DMS153 (cell line): ENCODE results near the gene ABHD11.
"Not testable (repeated sequence)": the region's sequence is repeated elsewhere in the genome, so short reads cannot be mapped to it uniquely, and the experiment has no call there.

Experiments used
- DNase-seq: peaks from one replicate; lab custom pipeline; 2025; lab: John Stamatoyannopoulos, UW

Gene ABHD11

DNA sequence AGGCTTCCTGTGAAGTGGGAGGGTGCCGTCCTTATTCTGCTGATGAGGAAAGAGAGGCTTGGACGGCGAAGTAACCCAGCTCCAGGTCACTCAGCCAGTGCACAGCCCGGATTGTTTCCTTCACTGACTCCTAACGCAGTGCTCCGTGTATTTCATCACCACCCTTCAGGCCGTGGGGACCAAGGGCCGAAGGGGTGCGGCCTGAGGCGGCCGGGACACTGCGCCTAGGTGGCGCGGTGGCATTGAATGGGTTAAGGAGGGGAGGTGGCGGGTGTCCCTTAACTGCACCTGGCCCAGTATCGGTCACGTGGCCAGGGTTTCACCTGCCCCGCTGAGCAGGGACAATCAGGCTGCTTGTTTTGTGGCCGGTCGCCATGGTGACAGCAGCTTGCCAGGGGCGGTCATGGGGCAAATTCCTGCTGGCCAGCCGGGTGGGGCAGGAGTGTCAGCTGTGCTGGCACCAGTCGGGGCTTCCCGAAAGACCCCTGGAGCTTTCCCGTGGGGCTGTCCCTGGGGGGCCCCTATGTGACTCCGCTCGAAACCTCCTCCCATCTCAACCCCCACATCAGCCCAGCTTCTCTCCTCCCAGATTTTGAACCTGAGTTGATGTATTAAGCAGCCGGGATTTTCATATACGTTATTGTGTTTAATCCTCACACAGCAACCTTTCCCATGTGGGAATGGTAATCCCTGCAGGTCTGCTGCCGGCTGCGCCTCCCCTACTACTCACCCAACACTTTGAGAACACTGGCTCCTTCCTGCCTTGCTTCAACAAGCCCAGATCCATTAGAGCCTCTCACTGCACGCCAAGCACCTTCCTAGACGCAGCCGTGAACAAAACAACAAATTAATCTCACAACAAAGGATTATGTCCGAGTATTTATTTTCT is 4.4 kb upstream of the ABHD11 start:
- peak; percentile 98 for DNase-seq

DNA sequence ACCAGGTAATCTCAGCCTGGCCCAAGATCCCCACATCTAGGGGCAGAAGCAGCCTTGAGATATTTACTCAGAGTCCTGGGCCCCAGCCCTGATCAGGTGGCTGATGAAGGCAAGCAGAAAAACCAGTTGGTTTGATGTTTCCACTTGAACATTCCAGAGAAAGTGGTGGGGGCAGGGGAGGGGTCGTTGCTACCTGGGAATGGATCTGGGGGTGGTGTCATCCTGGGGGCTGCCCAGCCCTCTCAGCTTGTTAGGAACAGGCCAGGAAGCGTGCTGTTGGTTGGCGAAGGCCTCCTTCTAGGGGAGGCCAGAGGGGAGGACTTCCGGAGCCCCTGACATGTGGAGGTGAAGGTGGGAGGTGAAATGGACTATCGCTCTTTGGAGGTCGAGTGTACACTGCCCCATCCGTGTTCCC is 3.7 kb upstream of the ABHD11 start:
- peak; percentile 76 for DNase-seq

DNA sequence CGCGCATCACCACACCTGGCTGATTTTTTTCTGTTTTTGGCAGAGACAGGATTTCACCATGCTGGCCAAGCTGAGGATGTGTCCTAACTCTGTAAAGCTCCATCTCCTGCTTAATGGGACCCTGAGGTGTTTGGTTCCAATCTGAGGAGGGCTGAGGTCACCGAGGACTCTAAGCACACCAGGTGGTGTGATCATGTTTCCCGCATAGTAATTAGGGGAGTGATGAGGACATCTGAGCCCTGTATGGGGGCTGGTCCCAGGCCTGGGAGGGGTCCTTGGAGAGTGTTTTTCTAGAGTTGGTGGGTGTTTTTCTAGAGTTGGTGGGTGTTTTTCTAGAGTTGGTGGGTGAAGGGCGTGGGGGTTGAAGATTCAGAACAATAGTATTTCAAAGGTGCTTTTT is 3.0 kb upstream of the ABHD11 start:
- peak; percentile 81 for DNase-seq

DNA sequence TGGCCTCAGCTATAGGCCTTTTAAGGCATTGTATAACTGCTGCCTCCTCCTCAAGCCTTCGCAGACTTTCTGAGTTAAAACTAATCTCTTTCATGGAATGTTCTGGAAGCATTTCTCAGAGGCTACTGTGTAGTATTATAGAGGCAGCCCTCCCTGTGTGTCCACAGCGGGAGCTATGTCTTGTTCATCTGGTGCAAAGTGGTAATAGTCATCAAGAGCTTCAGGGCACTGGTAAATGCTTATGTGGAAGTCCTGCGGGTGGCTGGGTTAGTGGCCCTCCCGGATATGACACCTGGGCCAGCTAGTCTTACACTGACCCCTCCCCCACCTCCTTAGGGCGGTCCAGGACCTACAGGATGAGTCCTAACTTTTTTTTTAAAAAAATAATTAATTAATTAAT is 2.2 kb upstream of the ABHD11 start:
- DNase-seq, result peak; percentile 34

DNA sequence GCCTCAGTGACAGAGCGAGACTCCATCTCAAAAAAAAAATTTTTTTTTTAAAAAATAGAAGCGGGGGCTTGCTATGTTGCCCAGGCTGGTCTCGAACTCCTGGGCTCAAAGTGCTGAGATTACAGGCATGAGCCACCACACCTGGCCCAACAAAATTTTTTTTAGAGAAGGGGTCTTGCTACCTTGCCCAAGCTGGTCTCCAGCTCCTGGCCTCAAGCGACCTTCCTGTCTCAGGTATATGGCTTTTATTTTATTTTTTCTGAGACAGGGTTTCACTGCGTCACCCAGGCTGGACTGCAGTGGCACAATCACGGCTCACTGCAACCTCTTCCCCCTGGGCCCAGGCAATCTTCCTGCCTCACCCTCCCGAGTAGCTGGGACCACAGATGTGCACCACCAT is 1.6 kb upstream of the ABHD11 start:
- DNase-seq, result no peak

DNA sequence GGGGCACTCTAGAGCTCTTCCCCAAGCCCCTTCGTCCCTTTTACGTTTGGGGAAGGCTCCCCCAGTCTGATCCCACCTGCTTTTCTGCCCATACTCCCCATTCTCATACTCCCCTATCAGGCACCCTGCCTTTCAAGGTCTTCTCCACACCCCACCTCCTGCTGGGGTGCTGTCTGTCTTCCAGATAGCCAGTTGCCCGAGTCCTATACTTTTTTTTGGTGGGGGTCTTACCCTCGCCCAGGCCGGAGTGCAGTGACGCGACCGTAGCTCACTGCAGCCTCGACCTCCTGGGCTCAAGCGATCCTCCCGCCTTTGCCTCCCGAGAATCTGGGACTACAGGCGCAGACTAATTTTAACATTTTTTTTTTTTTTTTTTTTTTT is 775 bp upstream of the ABHD11 start:
- no peak for DNase-seq

DNA sequence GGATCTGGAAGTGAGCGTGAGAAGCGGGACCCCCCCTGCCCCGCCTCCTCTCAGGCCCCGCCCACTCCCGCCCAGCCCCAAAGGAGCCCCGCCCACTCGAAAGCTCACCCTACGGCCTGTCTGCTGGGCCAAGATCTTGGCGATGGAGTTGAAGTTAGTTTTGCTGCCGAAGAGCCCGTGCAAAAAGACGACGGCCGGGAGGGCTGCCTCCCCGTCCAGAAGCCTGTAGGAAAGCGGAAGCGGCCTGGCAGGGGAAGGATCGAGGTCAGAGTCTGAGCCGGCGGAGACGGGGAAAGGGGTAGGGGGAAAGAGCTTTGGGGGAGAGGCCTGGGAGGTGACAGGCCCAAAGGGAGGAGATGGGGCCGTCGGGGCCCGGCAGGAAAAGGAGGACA is 386 bp downstream of the ABHD11 start:
- no peak for DNase-seq

DNA sequence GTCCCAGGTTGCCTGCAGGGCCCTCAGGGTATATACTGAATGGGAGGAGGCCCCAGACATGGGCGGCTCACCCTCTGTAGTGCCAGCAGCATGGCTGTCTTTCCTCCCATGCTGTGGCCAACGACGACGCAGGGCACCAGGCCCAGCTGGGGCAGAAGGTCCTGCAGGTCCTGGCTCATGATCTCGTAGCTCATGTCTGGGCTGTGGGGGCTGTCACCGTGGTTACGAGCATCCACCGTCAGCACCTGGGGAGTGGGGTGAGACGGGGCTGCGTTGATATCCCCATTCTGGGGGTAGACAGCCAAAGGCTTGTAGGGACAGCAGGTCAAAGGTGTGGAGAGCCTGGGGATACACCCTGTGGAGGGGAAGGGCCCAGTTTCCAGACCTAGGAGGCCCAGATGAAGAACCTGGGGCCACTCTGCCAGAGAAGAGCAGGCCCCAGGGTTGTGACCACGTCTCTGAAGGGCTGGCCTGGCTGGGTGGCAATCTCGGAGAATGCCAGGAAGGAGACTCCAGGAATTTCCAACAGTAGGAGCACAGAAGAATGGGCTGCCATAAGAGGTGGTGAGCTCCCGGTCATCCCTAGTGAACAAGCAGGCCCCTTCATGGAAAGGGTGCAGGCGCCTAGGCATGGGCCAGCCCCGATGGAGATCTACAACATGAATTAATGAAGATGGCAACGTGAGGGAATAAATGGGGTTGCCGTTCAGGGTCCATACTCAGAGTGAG is 947 bp downstream of the ABHD11 start:
- no peak for DNase-seq

DNA sequence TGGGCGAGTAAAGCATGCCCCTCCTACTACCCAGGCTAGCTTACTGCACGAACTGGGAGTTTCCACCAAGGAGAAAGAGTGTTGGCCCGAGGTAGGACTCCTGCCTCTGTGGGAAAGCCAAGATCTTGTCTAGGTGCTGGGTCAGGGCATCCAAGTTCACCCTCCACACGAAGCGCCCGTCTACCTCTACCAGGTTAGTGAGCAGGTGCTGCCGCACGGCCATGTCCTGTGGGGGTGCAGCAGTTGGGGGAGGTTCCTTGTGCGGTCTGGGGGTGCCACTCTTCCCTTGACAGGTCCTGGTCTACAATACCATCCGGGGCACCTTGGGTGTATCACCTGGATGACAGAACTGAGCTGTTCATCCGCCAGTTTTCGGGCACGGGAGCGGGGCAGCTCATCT is 1.7 kb downstream of the ABHD11 start:
- DNase-seq, result no peak

DNA sequence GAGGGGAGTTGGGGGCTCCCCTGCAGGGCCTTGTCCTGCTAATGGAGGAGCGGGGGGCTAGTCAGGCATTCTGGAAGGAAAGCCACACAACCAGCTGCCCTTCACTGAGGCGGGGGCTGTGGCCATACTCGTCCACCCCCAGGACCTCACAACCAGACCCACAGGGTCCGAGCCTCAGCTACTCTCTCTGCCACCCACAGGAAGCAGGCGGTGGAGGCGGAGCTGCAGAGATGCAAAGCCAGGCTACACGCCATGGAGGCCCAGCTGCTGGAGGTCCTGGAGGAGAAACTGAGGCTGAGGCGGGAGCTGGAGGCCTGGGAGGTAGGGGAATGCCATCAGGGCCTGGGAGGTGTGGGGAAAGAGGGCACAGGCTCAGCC is 3.1 kb downstream of the ABHD11 start:
- DNase-seq, result no peak

DNA sequence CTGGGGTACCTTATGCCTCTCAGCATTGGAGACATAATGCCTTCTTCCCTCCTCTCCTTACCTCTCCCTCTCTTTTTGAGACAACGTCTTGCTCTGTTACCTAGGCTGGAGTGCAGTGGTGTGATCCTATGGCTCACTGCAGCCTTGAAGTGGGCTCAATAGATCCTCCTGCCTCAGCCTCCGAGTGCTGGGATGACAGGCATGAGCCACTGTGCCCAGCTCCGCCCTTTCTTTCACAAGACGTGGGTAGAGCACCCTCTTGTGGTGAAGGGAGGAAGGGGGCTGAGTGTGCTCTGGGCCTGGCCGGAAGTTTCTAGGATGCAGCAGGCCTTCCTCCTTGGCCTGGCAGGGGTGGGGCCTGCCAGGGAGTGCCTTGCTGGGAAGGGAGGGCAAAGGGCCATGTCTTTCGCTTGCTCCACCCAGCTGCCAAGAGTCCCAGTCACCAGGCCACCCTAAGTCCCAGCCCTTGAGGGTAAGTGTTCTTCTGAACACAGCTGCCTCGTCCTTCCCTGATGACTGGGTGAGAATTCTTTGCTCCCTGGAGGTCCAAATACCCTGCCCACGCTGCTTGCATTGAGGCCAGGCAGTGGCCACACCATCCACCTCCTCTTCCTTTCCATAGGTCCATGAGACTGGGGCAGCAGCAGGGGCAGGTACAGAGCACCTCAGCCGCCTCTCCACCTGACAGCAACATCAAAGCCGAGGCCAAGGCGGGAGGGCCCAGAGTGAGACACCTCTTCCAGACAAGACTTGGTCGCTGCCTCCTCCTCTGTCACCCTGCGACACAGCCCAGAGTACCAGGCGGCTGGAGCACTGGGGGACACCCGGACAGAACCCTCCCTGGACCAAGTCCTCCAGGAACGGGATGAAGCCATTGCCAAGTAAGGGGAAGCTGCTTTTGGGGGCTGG is 3.7 kb downstream of the ABHD11 start:
- DNase-seq, result peak; percentile 90

DNA sequence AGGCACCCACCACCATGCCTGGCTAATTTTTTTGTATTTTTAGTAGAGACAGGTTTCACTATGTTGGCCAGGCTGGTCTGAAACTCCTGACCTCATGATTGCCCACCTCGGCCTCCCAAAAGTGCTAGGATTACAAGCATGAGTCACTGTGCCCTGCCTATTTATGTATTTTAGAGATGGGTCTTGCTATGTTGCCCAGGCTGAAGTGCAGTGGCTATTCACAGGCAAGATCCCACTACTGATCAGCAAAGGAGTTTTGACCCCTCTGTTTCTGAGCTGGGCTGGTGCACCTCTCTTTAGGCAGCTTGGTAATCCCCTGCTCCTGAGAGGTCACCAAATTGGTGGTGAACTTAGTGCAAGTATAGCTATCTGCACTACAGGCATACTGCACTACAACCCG is 6.2 kb downstream of the ABHD11 start:
- no peak for DNase-seq

DNA sequence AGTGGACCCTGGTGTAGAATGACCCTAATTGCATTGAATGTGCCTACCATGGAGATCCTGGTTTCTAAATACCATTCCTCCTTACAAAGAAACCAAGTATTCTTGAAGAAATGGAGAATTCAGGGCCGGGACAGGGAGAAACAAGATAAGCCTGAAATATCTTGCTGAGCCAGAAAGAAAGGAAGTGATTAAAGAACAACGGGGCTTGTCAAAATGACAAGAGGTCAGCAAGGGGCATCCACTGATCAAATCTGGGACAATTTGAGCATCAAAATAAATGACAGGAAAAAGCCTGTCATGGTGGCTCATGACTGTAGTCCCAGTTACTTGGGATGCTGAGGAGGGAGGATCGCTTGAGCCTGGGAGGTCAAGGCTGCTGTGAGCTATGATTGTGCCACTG is 8.1 kb downstream of the ABHD11 start:
- DNase-seq, result no peak

DNA sequence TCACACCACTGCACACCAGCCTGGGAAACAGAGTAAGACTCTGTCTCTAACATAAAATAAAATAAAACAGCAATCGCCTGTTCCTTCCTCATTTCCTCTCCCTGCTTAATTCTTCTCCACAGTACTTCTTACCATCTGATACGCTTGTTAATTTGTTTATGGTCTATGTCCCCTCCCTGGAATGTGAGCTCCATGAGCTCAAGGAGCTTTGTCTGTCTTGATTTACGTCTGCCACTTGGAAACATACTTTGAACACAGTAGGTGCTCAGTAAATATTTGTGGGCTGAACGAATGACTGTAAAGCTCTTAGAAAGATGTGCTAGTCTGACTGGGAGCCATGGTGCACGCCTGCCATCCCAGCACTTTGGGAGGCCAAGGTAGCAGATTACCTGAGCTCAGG is 10.1 kb downstream of the ABHD11 start:
- DNase-seq, result no peak

DNA sequence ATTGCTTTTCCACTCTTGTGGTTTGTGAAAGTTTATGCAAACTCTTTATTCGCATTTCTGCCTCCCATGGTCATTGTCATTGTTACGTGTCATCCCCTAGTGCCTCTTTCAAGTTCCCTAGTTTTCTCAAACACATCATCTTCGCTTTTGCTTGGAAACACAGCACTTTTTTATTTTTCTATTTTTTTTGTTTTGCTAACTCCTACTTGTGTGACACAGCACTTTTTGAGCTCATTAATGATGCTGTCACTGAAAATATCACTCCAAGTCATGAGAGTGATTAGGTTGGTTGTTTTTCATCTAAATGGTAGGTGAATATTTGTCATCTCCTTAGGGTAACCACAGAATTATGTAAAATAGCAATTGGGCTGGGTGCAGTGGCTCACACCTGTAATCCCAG is 10.7 kb downstream of the ABHD11 start:
- no peak for DNase-seq

DNA sequence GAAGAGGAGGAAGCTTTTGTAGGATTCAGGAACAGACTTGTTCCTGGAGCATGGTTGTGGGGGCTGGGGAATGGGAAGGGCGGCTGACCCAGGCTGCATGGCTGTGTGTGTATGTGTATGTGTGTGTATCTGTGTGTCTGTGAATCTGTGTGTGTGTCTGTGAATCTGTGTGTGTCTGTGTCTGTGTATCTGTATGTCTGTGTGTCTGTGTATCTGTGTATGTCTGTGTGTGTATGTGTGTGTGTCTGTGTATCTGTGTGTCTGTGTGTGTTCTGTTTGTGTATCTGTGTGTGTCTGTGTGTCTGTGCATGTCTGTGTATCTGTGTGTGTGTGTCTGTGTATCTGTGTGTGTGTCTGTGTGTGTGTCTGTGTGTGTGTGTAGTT is 12.5 kb downstream of the ABHD11 start:
- DNase-seq, result no peak

DNA sequence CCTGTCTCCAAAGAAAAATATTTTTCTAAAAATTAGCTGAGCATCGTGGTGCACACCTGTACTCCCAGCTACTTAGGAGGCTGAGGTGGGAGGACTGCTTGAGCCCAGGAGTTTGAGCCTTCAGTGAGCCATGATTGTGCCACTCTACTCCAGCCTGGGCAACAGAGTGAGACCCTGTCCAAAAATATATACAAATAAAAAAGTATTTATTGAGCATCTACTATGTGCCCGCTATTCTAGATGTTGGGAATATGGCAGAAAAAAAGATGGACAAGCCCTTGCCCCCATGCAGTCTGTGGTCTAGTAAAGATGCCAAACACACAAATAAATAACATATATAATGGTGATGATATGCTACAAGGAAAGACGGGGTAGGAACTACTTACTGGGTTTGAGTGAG is 14.8 kb downstream of the ABHD11 start:
- no peak for DNase-seq

DNA sequence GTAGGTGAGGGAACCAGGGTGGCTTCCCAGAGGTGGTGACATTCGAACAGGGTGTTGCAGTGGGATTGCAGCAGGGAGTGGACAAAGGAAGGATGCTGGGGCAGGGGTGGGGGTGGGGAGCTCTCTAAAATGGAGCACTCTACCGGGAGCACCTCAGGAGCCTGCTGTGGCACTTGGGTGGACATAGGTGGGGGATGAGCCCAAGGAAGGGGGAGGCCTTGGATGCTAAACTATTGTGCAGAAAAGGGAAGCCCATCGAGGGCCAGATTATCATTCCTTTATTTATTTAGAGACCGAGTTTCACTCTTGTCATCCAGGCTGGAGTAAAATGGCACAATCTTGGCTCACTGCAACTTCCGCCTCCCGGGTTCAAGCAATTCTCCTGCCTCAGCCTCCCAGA is 15.8 kb downstream of the ABHD11 start:
- no peak for DNase-seq

DNA sequence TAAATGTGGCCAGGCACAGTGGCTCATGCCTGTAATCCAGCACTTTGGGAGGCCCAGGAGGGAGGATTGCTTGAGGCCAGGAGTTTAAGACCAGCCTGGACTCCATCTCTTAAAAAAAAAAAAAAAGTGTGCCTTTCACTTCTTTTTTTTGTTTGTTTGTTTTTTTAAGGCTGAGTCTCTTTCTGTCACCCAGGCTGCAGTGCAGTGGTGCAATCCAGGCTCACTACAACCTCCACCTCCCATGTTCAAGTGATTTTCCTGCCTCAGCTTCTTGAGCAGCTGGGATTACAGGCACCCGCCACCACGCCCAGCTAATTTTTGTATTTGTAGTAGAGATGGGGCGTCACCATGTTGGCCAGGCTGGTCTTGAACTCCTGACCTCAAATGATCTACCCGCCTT is 16.4 kb downstream of the ABHD11 start:
- not testable (repeated sequence) for DNase-seq

DNA sequence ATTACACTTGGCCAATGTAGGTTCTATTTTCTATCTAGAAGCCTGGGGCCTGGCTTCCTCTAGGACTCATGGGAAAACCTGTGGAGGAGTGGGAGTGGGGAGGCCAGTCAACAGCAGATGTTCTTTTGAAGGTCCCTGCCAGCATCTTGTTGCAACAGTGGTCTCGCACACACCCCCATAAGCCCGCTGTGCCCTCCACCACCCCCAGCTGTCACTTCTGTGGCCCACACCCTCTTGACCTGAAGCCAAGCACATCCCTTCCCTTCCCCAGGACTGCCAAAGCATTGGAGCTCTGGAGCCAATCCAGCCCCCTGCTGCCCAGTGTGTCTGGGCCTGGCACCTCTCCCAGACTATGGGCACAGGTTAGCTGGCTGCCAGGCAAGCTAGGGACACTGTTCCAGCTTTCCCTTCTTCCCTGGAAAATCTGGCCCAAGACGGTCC is 17.2 kb downstream of the ABHD11 start:
- DNase-seq, result peak; percentile 15

DNA sequence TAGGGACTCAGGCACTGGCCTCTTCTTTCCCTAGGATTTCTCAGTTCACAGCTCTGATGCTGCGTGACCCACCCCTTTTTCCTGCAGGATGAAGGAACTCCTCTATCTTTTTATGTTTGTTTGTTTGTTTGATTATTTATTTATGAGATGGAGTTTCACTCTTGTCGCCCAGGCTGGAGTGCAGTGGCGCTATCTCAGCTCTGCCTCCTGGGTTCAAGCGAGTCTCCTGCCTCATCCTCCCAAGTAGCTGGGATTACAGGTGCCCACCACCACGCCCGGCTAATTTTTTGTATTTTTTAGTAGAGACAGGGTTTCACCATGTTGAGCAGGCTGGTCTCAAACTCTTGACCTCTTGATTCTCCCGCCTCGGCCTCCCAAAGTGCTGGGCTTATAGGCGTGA is 18.2 kb downstream of the ABHD11 start:
- not testable (repeated sequence) for DNase-seq

DNA sequence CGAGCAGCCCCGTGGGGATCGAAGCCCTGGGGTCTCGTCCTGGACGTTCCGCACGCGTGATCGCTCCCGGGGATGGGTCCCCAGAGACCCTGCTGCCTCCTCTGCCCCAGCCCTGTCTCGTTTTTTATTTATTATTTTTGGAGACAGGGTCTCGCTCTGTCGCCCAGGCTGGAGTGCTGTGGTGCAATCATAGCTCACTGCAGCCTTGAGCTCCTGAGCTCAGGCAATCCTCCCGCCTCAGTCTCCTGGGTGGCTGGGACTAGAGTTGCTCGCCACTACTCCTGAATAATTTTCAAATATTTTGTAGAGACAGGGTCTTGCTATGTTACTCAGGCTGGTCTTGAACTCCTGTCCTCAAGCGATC is 18.8 kb downstream of the ABHD11 start:
- no peak for DNase-seq
